ENCODE results near the gene PDGFC.

Gene PDGFC

GRCh38 chr4:156729416-156729815 is 242.2 kb downstream of the PDGFC start:
- DNase-seq = no peak

- DNase-seq = no peak
Observed at GRCh38 chr4:156725257-156725656, 246.3 kb downstream of the PDGFC start.

DNA sequence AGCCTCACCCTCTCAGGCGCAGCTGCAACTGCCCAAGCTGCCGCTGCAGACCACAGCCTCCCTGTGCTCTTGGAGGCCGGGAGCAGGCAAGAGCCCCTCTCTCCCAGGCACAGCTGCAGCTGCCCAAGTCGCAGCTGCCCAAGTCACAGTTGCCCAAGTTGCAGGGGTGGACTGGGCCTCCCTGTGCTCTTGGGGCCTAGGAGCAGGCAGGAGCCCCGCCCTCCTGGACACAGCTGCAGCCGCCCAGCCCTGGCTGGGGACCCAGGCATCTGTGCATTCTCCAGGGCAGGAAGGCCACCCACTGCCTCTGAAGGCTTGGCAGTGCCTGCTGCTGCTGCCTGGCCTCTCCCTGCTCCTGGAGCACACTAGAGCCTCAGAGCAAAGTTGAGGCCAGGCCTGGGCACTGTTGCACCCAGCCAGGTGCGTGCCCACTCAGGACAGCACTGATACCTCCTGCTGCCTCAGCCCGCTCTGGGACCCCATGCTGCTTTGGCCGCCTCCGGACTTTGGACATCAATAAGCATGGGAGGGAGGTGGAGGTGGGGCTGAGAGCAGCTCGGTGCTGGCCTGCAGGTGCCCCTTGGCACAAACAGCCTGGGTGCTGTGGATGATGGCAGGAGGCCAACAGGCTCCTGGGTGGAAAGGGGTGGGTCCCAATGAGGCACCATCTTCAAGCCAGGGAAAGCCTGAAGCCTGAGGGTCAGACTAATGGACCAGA is 247.5 kb downstream of the PDGFC start:
- DNase-seq = no peak

DNA sequence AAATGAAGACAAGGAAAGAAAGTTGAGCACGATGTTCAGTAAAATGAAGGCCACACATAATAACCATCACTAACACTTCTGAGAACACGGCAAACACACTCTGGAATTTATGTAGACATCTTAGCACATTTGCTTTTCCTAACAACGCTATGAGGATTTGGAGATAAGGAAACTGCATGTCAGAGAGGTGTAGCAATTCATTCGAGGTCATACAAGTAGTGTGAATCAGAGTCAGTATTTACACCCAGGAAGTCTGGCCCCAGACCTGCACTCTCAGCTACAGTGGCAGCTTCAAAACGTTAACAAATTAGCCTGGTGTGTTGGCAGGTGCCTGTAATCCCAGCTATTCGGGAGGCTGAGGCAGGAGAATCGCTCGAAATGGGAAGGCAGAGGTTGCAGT is 253.4 kb downstream of the PDGFC start:
- no peak for DNase-seq

- DNase-seq = no peak
Observed at GRCh38 chr4:156711193-156711590, 260.4 kb downstream of the PDGFC start.
